ENCODE results near the gene EPC2. TPM values are rescaled to one million over a fixed set of nuclear protein-coding genes. Genes with fewer than 3 reads are reported as not detected.

Gene EPC2
- total RNA-seq, 6 experiments from 2014 or later, result 7.7 to 13.3 (median 8.8) TPM

DNA sequence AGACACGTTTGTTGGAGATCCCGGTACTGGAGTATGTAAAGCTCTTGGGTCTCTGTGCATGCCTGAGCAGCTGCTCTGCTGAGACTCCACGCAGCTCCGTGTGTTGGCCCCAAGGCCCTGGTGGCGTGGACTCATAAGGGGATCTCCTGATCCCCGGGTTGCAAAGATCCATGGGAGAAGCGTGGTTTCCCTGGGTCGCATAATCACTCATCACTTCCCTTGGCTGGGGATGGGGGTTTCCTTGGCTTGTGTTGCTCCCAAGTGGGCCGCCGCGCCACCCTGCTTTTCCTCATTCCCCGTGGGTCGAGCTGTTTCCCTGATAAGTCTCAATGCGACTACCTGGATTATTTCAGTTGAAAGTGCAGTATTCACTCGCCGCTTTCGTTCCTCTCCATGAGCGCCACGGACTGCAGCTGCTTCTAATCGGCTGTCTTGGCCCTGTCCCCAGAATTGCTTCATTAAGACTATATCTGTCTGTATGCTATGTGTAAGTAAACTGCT lies 76.0 kb downstream of the EPC2 start:
- DNase-seq (no peak), ATAC-seq (no peak)
- Histone ChIP-seq H3K27ac (no peak overlapping the region), H3K4me1 (no peaks in the 10 kb centered on the region), H3K4me3 (no peak overlapping the region), H3K27me3 (no peaks in the 10 kb centered on the region), H3K9me3 (no peaks in the 10 kb centered on the region), H3K36me3 (no peaks in the 10 kb centered on the region)
- intact Hi-C loops (cut with DNase I), result no loop called here
- TF ChIP-seq, protein P1, sequence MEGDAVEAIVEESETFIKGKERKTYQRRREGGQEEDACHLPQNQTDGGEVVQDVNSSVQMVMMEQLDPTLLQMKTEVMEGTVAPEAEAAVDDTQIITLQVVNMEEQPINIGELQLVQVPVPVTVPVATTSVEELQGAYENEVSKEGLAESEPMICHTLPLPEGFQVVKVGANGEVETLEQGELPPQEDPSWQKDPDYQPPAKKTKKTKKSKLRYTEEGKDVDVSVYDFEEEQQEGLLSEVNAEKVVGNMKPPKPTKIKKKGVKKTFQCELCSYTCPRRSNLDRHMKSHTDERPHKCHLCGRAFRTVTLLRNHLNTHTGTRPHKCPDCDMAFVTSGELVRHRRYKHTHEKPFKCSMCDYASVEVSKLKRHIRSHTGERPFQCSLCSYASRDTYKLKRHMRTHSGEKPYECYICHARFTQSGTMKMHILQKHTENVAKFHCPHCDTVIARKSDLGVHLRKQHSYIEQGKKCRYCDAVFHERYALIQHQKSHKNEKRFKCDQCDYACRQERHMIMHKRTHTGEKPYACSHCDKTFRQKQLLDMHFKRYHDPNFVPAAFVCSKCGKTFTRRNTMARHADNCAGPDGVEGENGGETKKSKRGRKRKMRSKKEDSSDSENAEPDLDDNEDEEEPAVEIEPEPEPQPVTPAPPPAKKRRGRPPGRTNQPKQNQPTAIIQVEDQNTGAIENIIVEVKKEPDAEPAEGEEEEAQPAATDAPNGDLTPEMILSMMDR (IDR thresholded peaks at IDR 0.05), result no peak
- TF ChIP-seq POLR2A (IDR thresholded peaks at IDR 0.05), result no peak
- 59% methylated on average over 6 of the region's 20 CpGs for WGBS (ENCODE audit: insufficient coverage, low coverage, low lambda C conversion rate, missing lambda C conversion rate)

DNA sequence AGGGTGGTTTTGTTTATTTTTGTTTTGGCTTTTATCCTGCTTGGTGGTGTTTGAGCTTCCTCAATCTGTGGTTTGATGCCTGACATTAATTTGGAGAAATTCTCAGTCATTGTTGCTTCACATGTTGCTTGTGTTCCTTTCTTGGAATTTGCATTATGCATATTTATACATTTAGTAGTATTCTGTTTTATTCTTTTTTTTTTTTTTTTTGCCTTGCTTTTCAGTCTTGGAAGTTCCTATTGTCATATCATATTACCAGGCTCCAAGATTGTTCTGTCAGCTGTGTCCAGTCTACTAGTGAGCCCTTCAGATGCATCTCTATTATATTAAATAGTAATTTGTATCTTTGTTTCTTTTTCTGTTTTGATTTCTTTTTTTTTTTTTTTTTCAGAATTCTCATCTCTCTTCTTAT lies 77.0 kb downstream of the EPC2 start:
- no peak for DNase-seq
- intact Hi-C loops (cut with DNase I), result no loop called here
- TF ChIP-seq, protein P1 (IDR thresholded peaks at IDR 0.05), result no peak
- TF ChIP-seq POLR2A (IDR thresholded peaks at IDR 0.05), result no peak
- Histone ChIP-seq H3K4me1 (no peaks in the 10 kb centered on the region), H3K9me3 (no peaks in the 10 kb centered on the region), H3K27me3 (no peaks in the 10 kb centered on the region), H3K36me3 (no peaks in the 10 kb centered on the region), H3K4me3 (no peak overlapping the region), H3K27ac (no peak overlapping the region)
- ATAC-seq, result no peak

- ATAC-seq (no peak), DNase-seq (no peak)
- Histone ChIP-seq H3K9me3 (no peaks in the 10 kb centered on the region), H3K27me3 (no peaks in the 10 kb centered on the region), H3K4me3 (no peak overlapping the region), H3K36me3 (no peaks in the 10 kb centered on the region), H3K27ac (no peak overlapping the region), H3K4me1 (no peaks in the 10 kb centered on the region)
- intact Hi-C loops (cut with DNase I), result no loop called here
- WGBS (ENCODE audit: insufficient coverage, low coverage, low lambda C conversion rate, missing lambda C conversion rate), result 98% methylated on average over 5 of the region's 5 CpGs
- no peak for TF ChIP-seq POLR2A (IDR thresholded peaks at IDR 0.05)
- TF ChIP-seq, protein P1 (IDR thresholded peaks at IDR 0.05), result no peak
Observed at GRCh38 chr2:148721991-148722777, 77.6 kb downstream of the EPC2 start.

DNA sequence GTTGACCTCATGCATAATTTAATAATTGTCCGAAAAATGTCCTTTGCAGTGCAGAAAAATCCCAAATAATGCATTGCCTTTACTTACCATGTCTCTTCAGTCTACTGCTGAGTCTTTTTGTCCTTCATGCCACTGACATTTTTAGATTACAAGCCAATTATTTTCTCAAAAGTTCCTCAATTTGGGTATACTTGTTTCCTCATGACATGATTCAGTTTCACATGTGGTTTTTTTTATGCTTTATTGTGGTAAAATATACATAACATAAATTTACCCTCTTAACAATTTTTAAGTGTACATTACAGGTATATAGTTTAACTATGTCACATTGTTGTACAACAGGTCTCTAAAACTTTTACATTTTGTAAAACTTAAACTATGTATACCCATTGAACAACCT lies 81.0 kb downstream of the EPC2 start:
- DNase-seq (no peak), ATAC-seq (no peak)
- no peak overlapping the region for H3K27ac ChIP-seq
- no peaks in the 10 kb centered on the region for H3K27me3 ChIP-seq
- intact Hi-C loops (cut with DNase I), result no loop called here
- no peaks in the 10 kb centered on the region for H3K9me3 ChIP-seq
- no peaks in the 10 kb centered on the region for H3K36me3 ChIP-seq
- H3K4me1 ChIP-seq, result no peaks in the 10 kb centered on the region
- WGBS (ENCODE audit: insufficient coverage, low coverage, low lambda C conversion rate, missing lambda C conversion rate), result 95% methylated on average over 1 of the region's 1 CpG
- TF ChIP-seq, protein P1 (IDR thresholded peaks at IDR 0.05), result no peak
- TF ChIP-seq POLR2A (IDR thresholded peaks at IDR 0.05), result no peak
- no peak overlapping the region for H3K4me3 ChIP-seq
